Measurements from ENCODE around the gene CSTB. TPM values are rescaled to one million over a fixed set of nuclear protein-coding genes. Genes with fewer than 3 reads are reported as not detected.

The CSTB gene
- total RNA-seq, 1 donor from 2014 or later = 45.4 TPM

GRCh38 chr21:43797925-43798715 is 22.0 kb upstream of the CSTB start:
- H3K4me1 Mint-ChIP-seq (ENCODE audit: unreplicated experiment) = no peaks in the 10 kb centered on the region
- no peaks in the 10 kb centered on the region for H3K27me3 Mint-ChIP-seq
- no peak for DNase-seq (ENCODE audit: extremely low spot score, unreplicated experiment)
- no peak overlapping the region for H3K27ac Mint-ChIP-seq
- H3K9me3 Mint-ChIP-seq = no peaks in the 10 kb centered on the region
- no peak for TF ChIP-seq CTCF (conservative IDR thresholded peaks at IDR 0.05)
- H3K36me3 Mint-ChIP-seq = peaks cover 4% of the 10 kb centered on the region
- no peak overlapping the region for H3K4me3 Mint-ChIP-seq

- no peak overlapping the region for H3K27ac Mint-ChIP-seq
- H3K36me3 Mint-ChIP-seq = peaks cover 5% of the 10 kb centered on the region
- no peaks in the 10 kb centered on the region for H3K27me3 Mint-ChIP-seq
- no peaks in the 10 kb centered on the region for H3K4me1 Mint-ChIP-seq (ENCODE audit: unreplicated experiment)
- no peak overlapping the region for H3K4me3 Mint-ChIP-seq
- TF ChIP-seq CTCF (conservative IDR thresholded peaks at IDR 0.05) = no peak
- H3K9me3 Mint-ChIP-seq = no peaks in the 10 kb centered on the region
- DNase-seq (ENCODE audit: extremely low spot score, unreplicated experiment) = no peak
These were observed 21.3 kb upstream of the CSTB start for GRCh38 chr21:43797415-43797814.

- Mint-ChIP-seq H3K4me1 (ENCODE audit: unreplicated experiment) (peaks cover 13% of the 10 kb centered on the region), H3K4me3 (no peak overlapping the region), H3K9me3 (no peaks in the 10 kb centered on the region), H3K36me3 (peaks cover 12% of the 10 kb centered on the region), H3K27ac (no peak overlapping the region), H3K27me3 (no peaks in the 10 kb centered on the region)
- no peak for DNase-seq (ENCODE audit: extremely low spot score, unreplicated experiment)
- TF ChIP-seq CTCF (conservative IDR thresholded peaks at IDR 0.05) = no peak
These were observed 18.7 kb upstream of the CSTB start for GRCh38 chr21:43794857-43795256.

DNA sequence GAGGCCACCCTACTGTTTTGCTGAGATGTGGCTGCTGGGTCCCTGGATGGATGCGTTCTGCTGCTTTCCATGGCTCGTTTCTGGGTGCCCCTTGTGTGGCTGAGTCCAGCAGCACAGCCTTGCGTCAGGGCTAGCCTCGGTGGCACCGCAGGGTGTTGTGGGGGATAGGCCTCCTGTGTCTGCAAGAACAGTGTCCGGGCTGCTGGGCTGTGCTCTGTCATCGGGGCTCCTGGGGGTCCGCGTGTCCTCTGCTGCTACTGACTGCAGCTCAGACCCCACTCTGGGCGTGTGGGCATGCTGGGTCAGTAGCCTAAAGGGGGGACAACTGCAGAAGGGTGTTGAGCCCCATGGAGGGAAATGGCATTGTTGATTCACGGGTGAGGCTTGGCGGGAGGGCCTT is 18.2 kb upstream of the CSTB start:
- peaks cover 13% of the 10 kb centered on the region for H3K4me1 Mint-ChIP-seq (ENCODE audit: unreplicated experiment)
- H3K4me3 Mint-ChIP-seq = no peak overlapping the region
- TF ChIP-seq CTCF (conservative IDR thresholded peaks at IDR 0.05) = no peak
- no peaks in the 10 kb centered on the region for H3K9me3 Mint-ChIP-seq
- H3K36me3 Mint-ChIP-seq = peaks cover 12% of the 10 kb centered on the region
- no peaks in the 10 kb centered on the region for H3K27me3 Mint-ChIP-seq
- no peak for DNase-seq (ENCODE audit: extremely low spot score, unreplicated experiment)
- H3K27ac Mint-ChIP-seq = no peak overlapping the region

GRCh38 chr21:43793243-43793642 is 17.1 kb upstream of the CSTB start:
- no peak for TF ChIP-seq CTCF (conservative IDR thresholded peaks at IDR 0.05)
- no peak overlapping the region for H3K27ac Mint-ChIP-seq
- no peak for DNase-seq (ENCODE audit: extremely low spot score, unreplicated experiment)
- H3K4me3 Mint-ChIP-seq = no peak overlapping the region
- H3K27me3 Mint-ChIP-seq = no peaks in the 10 kb centered on the region
- H3K4me1 Mint-ChIP-seq (ENCODE audit: unreplicated experiment) = peaks cover 13% of the 10 kb centered on the region
- H3K36me3 Mint-ChIP-seq = peaks cover 12% of the 10 kb centered on the region
- no peaks in the 10 kb centered on the region for H3K9me3 Mint-ChIP-seq
